Nephron (organoid): Measurements from ENCODE around the gene ELMO1.

ENCODE experiments used
- H3K27ac Mint-ChIP-seq, 3 experiments: 2 replicates each; pipeline ENCODE4 v1.8.0; 2020; ENCODE audit warnings: mixed read lengths in 3 of 3, mild to moderate bottlenecking in 2 of 3, moderate library complexity in 1 of 3
- H3K27me3 Mint-ChIP-seq: 2 replicates; pipeline ENCODE4 v1.8.0; 2021; ENCODE audit warnings: low read depth, mild to moderate bottlenecking, moderate library complexity, mixed read lengths
- H3K36me3 Mint-ChIP-seq: 2 replicates; pipeline ENCODE4 v1.8.0; 2020; ENCODE audit warnings: low read depth, mixed read lengths
- H3K4me1 Mint-ChIP-seq: 2 replicates; pipeline ENCODE4 v1.8.0; 2020; ENCODE audit warnings: mixed read lengths
- H3K4me3 Mint-ChIP-seq, 3 experiments: 2 replicates each; pipeline ENCODE4 v1.8.0; 2020; ENCODE audit warnings: mild to moderate bottlenecking in 3 of 3, mixed read lengths in 3 of 3, moderate library complexity in 2 of 3
- H3K9me3 Mint-ChIP-seq: 2 replicates; pipeline ENCODE4 v1.8.0; 2020; ENCODE audit warnings: mixed read lengths
- CTCF ChIP-seq, 3 experiments: fragments of 200-600 bp; sonication (generic); IDR thresholded peaks; one replicate each; pipeline ENCODE4 v1.5.0; 2021; ENCODE audit warnings: antibody characterized with exemption in 3 of 3; ENCODE audit not compliant: unreplicated experiment in 3 of 3

ELMO1 gene

DNA sequence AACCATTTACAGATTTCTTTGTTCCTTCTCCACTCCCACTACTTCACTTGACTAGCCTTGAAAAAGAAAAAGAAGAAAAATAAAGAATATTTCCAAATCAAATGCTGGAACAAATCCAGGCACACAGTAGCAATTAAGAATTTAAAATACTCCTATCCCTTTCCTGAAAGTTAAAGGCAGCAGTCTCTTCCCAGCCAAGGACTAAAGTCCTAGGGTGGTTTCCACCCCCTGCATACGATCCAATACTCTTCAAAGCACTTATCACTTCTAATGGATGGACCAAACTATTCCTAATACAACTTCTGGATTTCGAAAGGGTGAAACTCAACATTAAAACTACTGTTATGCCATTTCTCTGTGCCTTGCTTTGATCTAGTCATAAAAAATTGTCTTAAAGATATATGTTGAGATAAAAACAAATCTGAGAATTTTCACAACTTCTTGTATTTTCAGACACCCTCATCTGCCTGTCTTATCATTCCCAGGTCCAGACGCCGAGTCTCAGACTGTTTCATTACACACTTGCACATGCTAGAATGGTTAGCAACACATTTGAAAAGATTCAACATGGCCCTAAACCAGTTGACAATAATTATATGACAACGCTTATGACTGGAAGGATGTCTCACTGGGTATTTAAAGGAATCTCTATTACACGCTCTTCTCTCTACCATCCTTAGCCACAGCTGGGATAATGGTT is 13.4 kb downstream of the ELMO1 start:
- H3K36me3 Mint-ChIP-seq, result no peaks in the 10 kb centered on the region
- no peak overlapping the region for H3K4me3 Mint-ChIP-seq
- no peaks in the 10 kb centered on the region for H3K9me3 Mint-ChIP-seq
- no peak for TF ChIP-seq CTCF (IDR thresholded peaks at IDR 0.05; ENCODE audit: unreplicated experiment in 3 of 3)
- peaks cover 15% of the 10 kb centered on the region for H3K27me3 Mint-ChIP-seq
- H3K27ac Mint-ChIP-seq, result no peak overlapping the region
- peaks cover 31% of the 10 kb centered on the region for H3K4me1 Mint-ChIP-seq

GRCh38 chr7:37434529-37434928 is 14.1 kb downstream of the ELMO1 start:
- H3K4me3 Mint-ChIP-seq, result no peak overlapping the region
- TF ChIP-seq CTCF (IDR thresholded peaks at IDR 0.05; ENCODE audit: unreplicated experiment in 3 of 3), result no peak
- peak overlapping the region in 1 of 3 experiments; percentile 36 for H3K27ac Mint-ChIP-seq
- peaks cover 10% of the 10 kb centered on the region for H3K27me3 Mint-ChIP-seq
- no peaks in the 10 kb centered on the region for H3K9me3 Mint-ChIP-seq
- H3K36me3 Mint-ChIP-seq, result no peaks in the 10 kb centered on the region
- peaks cover 31% of the 10 kb centered on the region for H3K4me1 Mint-ChIP-seq

DNA sequence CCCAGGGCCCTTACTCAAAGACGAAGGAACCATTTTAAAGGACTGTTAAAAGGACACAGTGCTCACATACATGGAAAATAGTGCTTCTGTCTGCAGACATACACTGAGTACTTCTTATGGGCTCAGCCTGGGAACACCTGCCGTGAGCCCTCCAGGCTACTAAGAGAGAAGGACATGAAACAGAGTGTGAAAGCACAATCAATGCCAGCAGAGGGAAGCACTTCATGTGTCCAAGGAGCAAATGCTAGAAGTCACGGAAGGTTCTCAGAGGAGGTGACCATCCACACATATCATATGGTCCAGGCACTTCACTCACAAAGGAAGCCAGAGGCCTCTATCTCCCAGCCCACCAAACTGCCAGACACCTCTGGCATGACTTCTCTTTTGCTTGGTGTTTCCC is 15.5 kb downstream of the ELMO1 start:
- Mint-ChIP-seq H3K36me3 (no peaks in the 10 kb centered on the region), H3K4me1 (peaks cover 31% of the 10 kb centered on the region), H3K4me3 (no peak overlapping the region), H3K9me3 (no peaks in the 10 kb centered on the region), H3K27me3 (peaks cover 10% of the 10 kb centered on the region), H3K27ac (no peak overlapping the region)
- peak in 1 of 3 experiments; percentile 6 for TF ChIP-seq CTCF (IDR thresholded peaks at IDR 0.05; ENCODE audit: unreplicated experiment in 3 of 3)

GRCh38 chr7:37432281-37432920 is 16.3 kb downstream of the ELMO1 start:
- peaks cover 31% of the 10 kb centered on the region for H3K4me1 Mint-ChIP-seq
- H3K4me3 Mint-ChIP-seq, result no peak overlapping the region
- no peaks in the 10 kb centered on the region for H3K9me3 Mint-ChIP-seq
- no peaks in the 10 kb centered on the region for H3K36me3 Mint-ChIP-seq
- peaks cover 10% of the 10 kb centered on the region for H3K27me3 Mint-ChIP-seq
- TF ChIP-seq CTCF (IDR thresholded peaks at IDR 0.05; ENCODE audit: unreplicated experiment in 3 of 3), result no peak
- H3K27ac Mint-ChIP-seq, result no peak overlapping the region

- no peak overlapping the region for H3K27ac Mint-ChIP-seq
- TF ChIP-seq CTCF (IDR thresholded peaks at IDR 0.05; ENCODE audit: unreplicated experiment in 3 of 3), result no peak
- no peak overlapping the region for H3K4me3 Mint-ChIP-seq
- peaks cover 10% of the 10 kb centered on the region for H3K27me3 Mint-ChIP-seq
- H3K9me3 Mint-ChIP-seq, result no peaks in the 10 kb centered on the region
- H3K4me1 Mint-ChIP-seq, result peaks cover 31% of the 10 kb centered on the region
- no peaks in the 10 kb centered on the region for H3K36me3 Mint-ChIP-seq
Measured at GRCh38 chr7:37431413-37431812, 17.3 kb downstream of the ELMO1 start.

DNA sequence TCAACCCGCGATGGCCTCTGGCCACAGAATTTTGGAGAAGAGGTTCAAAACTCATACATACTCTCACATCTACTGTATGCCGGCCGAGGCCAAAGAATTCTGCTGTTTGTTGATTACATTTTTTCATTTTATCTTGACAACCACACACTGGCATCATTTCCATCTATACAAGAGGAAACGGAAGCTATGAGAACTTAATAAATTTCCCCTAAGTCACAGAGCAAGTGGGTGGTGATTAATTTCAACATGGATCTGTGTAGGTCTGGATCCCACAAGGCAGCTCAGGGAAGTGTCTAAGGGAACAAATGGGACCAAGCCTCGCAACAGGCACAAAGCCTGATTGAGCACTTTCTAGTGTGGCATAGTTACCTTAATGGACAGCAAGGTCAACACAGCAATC is 18.0 kb downstream of the ELMO1 start:
- Mint-ChIP-seq H3K27ac (no peak overlapping the region), H3K36me3 (no peaks in the 10 kb centered on the region), H3K4me1 (peaks cover 31% of the 10 kb centered on the region), H3K9me3 (no peaks in the 10 kb centered on the region), H3K4me3 (no peak overlapping the region), H3K27me3 (peaks cover 10% of the 10 kb centered on the region)
- no peak for TF ChIP-seq CTCF (IDR thresholded peaks at IDR 0.05; ENCODE audit: unreplicated experiment in 3 of 3)
